Pons (tissue), 1 donor: ENCODE results near the gene SRSF4.

Source experiments
- DNase-seq: peaks from one replicate; pipeline ENCODE4 v3.0.0-alpha.2; 2016; ENCODE audit warnings: low spot score

SRSF4 gene

DNA sequence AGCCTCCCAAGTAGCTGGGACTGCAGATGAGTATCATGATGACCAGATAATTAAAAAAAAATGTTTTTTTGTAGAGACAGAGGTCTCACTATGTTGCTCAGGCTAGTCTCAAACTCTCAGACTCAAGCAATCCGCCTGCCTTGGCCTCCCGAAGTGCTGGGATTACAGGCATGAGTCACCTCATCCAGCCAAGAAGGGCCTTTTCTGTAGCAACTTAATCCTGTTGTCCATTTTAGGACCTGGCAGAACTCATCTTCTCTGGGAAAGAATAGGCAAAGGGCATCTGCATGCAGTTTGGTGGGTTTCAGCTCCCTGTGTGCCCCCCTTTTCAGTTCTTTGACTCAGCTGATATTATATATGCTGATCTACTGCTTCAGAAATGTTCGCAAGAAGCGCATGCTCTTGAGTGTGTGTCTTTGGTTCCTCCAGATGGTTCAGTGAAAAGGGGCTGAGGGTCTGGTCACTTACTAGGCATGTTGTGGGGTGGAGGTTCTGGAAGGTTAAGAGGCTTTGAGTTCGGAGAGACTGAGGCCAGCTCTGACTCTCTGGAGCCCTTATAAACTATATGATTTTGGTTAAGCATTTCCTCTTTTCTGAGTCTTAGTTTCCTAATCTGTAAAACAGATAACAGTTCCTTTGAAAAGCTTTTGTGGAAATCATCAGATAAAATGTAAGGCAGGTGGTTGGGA lies 19.4 kb upstream of the SRSF4 start:
- no peak for DNase-seq

DNA sequence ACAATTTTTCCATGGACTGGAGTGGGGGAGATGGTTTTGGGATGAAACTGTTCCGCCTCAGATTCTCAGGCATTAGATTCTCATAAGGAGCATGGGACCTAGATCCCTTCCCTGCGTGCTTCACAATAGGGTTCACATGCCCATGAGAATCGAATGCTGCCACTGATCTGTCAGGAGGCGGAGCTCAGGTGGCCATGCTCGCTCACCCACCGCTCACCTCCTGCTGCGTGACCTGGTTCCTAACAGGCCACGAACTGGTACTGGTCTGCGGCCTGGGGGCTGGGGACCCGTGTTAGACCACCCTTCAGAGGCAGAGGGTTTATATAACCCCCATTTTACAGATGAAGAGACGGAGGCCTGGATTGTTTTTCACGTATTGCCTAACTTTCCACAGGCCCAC lies 16.3 kb upstream of the SRSF4 start:
- DNase-seq: no peak

DNA sequence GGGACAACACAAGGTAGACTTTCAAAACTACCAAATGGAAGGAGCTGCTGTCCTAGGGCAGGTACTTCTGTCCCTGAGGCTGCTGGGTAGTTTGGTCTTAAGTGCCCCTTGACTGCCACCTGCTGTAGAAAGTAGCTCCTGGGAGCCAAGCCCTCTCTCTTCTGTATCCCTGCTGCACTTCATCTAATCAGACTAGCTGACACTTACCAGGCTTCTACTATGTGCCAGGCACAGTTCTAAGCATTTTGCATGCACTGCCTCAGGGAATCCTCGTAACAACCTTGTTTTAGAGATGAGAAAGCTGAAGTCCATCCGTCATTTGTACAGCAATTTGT lies 15.9 kb upstream of the SRSF4 start:
- DNase-seq: no peak

DNA sequence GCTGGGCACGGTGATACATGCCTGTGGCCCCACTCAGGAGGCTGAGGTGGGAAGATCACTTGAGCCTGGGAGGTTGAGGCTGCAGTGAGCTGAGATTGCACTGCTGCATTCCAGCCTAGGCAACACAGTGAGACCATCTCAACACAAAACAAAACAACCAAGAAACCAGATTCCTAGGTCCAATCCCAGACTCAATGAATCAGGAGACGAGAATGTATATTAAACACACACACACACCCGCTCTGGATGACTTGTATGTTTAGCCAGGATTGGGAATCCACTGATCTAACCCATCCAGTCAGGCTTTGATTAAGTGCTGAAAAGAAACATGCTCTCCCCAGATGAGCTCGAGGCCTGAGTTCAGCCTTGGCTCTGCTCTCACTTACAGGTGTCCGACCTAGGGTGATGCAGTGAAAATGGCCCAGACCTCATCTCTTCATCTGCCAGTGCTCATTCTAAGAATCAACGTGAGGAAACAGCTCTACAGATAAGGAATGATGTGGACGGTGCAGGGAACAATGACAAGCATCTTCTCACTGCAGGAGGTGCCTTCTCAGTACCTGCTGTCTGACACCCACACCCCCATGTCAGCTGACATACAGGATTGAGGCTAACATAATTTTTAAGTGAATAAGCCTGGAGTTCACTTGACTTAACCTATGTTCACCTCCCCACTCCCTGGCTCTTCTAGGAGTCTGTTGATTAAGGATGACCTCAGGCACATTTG lies 15.3 kb upstream of the SRSF4 start:
- no peak for DNase-seq

DNA sequence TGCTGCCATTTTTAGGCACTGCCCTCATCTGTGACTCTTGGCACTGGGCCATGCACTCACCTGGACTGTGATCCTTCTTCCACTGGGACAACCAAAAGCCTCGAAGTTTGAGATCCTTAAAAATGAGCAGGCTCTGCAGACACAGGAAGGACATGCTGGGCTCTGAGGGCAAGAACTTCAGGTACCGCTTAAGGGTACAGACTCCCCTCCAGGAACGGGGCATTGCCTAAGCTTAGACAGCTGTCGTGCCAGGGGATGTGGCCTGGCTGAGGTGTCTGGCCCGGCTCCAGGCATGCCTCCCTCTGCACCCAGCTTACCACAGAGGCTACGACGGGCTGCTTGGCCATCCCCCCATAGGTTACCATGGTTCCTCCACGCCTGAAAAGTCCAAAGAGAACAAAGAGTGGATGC lies 14.2 kb upstream of the SRSF4 start:
- no peak for DNase-seq

DNA sequence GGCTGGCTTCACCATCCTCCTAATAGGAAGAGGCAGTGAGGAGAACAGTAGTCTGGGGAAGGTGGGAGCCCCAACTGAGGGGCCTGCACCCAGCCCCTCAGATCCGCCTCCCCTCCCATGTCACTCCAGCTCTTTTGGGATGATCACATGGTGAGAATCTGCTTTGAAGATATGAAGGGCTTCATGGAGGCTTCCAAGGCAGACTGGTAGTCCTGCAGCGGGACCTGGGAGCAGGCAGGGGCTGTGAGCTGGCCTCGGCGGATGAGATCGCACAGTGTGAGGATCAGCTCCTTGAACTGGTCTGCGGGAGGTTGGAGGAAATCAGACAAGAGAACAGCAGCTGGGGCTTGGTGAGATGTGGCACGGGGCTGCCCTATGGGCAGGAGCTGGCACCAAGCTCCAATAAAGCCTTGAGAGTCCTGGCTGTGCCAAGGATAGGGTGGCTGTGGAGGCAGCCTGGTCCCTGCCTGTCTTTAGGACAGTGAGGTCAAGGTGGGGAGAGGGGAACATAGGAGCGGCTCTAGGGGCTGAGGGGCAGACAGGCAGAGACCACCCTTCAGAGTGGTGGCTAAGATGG lies 12.3 kb upstream of the SRSF4 start:
- DNase-seq: no peak

DNA sequence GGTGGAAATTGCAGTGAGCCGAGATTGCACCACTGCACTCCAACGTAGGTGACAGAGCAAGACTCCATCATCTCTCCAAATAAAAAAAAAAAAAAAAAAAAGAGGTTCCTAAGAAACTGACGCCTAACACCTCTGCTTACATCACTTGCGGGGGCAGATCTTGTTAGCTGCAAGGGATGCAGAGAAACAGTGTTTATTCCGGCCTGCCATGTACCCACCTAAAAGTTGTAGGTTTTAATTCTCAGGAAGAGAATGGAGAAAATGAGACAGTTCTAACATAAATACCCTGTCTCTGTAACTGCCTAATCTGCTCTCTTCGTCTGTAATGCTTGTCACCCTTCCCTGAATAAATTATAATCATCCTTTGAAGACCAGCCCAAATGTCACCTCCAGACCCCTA lies 9.0 kb upstream of the SRSF4 start:
- no peak for DNase-seq

DNA sequence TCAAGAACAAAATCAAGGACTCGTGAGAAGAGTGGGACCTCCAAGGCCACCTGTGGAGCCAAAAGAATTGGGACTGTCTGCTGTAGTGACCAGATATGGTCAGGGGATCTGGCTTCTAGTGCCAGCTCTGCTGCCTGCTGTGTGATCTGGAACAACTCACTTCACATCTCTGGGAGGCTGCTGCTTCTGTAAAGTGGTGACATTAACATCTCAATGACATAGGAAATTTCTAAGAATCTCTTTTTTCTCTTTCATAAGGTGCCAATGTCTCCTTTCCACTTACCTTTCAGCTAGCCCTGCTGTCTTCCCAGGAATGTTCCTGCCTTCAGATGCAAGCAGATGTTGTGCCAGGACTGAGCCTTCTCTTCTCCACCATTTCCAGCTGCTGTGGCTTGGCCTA lies 5.0 kb upstream of the SRSF4 start:
- DNase-seq: no peak

DNA sequence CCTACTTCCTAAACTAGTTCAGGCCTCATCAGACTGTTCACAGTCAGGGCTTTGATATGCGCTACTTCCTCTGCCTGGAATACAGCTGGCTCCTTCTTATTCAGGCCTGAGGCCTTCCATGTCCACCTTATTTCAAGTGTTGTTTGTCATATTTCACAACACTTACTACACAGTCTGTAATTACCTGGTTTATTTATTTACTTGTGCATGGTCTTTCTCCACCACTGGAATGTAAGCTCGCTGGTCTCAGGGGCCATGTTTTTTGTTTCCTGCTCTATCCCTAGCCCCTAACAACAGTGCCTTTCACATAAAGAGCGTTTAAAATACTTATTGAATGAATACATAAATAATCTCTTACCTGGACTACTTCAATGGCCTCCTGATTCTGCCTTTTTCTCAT lies 4.6 kb upstream of the SRSF4 start:
- no peak for DNase-seq

DNA sequence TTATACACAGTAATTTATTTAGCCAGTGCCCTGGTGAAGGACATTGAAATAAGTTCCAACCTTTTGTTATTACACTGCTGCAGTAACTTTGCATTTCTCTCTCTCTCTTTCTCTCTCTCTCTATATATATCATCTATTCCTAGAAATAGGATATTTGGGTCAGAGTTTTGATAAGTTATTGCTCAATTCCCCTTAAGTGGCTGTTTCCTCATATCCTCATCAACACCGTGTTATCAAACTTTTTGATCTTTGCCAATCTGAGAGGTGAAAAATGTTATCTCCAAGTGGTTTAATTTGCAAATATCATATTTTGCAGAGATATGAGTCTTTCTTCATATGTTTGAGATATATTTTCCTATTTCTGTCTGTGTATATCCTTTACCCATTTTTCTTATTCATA lies 1.6 kb upstream of the SRSF4 start:
- no peak for DNase-seq

DNA sequence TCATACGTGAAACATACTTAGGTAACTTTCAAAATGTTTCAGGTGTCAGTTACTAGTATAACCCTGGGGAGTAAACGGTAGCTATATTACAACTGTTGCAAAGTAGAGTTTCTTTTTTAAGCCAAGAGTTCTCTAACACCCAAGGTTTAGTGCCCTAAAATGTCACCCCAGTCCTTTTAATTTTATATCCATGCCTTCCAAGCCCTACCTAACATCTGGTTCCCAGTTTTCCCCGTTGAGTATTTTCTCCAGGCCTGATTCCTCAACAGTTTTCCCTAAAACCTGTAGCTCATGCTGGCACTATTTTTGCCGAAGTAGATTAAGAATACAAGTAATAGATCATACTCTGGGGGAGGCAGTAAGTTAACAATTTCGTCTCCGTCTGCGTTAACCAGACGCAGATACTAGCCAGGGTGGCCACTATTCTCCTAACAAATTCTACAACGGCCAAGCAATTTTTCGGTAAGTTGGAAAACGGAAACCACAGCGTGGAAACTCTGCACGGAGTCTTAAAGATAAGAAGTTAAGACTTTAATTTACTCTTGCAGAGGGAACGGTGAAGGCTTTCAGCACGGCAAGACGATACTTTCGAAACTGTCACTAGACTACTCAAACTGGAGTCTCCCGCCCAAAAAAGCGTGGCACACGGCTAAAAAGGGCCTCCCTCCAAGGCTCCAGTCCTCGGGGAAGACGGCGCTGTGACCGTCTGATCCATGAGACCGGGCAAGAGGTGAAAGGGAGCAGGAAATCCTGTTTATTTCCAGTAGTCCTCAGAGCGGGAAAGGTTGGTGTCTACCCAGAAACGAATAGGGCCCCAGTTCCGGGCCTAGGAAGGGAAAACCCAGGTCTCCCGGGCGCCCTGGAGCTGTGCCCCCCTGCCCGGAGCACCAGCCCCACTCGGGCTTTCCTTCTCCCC lies 945 bp downstream of the SRSF4 start:
- no peak for DNase-seq

DNA sequence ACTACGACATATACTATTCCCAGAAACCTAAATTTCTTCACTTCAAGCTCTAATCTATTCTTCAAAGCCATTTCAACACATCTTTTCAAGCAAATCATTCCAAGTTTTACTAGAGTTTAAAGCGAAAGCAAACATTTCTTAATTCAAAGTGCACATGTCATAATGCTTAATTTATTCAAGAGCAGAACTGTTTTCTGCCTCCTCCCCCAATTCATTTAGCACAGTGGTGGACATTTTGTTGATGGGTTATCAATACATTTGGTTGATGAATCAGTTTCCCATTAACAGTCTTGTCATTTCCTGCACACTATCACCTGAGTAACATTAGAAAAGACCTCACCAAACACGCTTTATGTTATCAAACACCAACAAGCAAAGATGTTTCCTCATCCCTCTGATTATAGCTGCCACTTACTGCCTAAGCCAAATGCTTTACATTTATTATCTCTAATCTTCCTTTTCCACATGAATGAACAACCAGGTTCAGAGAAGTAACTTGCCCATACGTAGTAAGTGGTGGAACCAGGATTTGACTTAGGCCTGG lies 2.0 kb downstream of the SRSF4 start:
- DNase-seq: no peak

DNA sequence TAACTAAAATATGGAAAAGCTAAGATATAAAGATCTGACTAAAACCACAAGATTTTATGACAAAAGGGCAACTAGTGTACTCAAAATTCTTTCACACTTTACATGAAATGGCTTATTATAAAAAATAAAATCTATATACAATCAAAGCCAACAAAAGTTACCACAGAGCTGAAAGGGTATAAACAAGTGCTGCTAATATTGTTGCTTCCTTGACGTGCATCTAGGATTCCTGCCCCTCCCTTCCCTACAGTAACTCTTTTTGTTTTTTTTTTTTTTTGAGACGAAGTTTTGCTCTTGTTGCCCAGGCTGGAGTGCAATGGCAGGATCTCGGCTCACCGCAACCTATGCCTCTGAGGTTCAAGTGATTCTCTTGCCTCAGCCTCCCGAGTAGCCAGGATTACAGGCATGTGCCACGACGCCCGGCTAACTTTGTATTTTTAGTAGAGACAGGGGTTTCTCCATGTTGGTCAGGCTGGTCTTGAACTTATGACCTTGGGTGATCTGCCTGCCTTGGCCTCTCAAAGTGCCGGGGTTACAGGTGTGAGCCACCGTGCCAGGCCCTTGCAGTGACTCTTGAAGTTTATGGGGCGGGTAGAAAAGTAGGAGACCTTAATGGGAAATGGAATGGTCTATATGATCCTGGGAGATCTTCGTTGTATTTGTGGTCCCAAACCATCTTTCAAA lies 4.5 kb downstream of the SRSF4 start:
- no peak for DNase-seq

DNA sequence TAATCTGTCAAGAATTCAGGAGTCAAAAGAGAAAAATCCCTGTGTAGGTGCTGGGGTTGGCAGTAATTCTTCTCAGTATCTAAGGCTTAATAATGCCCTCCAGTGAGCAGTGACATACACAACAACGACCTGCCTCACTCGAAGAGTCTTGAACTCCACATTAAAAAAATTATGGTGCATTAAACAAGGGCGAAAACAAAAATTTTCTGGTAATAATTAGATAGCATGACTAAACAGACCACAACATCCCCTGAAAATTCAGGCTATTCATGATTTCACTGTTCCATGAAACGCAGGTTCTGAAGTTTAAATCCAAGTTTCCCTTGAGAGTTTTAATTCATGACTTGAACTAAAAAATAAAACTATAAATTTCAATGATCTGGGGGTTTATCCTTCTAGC lies 5.1 kb downstream of the SRSF4 start:
- no peak for DNase-seq

DNA sequence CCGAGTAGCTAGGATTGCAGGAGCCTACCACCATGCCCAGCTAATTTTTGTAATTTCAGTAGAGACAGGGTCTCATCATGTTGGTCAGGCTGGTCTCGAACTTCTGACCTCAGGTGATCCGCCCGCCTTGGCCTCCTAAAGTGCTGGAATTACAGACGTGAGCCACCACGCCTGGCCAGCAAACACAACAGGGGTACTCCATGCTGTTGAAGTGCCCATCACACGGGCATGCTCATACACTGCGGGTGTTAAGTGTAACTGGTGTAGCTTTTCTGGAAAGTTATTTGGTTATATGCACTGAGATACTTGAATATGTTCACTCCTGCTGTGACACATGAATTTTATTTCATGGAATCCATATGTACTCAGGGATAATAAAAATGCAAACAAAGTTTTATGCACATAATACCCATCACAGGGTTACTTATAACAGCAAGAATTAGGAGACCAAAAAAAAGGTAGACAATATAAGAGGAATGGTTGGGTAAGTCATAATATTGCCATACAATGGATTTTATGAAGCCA lies 9.2 kb downstream of the SRSF4 start:
- DNase-seq: no peak

DNA sequence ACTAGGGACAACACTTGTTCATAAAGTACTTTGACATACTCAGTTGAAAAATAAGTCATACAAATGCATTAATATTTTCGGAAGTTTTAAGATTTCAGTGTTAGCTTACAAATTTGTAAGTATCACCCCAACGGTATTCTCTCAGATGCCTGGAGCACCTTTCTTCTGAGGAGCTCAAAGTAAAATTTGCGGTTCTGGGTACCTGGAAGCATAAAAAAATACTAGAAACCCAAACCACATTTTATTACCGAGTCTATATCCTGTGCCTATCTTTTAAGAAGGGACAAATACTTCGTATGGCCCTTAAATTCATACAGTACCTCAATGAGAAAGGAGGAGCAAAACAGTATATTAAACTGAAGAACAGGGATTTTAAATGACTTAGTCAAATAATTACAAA lies 10.2 kb downstream of the SRSF4 start:
- no peak for DNase-seq

DNA sequence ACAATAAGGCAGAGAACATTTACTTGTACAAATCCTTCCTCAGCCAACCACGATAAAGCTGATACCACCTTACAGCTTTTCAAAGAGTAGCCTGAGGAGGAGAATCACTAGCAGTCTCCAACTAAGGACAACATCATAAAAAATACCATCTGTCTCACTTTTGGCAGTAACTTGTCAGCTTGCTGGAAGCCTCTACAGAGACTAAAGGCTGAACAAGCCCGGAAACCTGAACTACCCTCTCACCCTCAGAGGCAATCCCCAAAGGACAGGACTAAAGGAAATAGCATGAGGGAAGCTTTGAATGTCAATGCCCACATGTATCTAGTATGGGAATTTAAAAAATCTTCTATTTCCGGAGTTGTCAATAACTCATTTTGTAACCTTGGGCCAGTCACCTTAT lies 10.6 kb downstream of the SRSF4 start:
- DNase-seq: no peak

DNA sequence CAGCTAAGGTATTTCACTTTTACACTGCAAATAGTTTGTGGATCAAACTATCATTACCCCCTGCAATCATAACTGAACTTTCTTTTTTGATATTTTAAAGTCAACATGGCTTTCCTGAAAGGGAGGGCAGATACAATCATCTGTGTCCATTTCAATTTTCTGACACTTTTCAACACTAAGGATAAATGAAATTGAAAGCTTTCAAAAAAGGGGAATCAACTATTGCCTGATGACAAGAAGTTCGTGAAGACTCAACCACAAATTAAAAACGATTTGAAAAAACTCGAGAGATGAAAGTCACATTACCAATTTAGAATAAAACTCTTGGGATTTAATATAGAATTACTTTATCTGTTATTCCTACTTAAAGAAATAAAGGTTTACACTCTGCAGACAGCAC lies 11.7 kb downstream of the SRSF4 start:
- DNase-seq: no peak

DNA sequence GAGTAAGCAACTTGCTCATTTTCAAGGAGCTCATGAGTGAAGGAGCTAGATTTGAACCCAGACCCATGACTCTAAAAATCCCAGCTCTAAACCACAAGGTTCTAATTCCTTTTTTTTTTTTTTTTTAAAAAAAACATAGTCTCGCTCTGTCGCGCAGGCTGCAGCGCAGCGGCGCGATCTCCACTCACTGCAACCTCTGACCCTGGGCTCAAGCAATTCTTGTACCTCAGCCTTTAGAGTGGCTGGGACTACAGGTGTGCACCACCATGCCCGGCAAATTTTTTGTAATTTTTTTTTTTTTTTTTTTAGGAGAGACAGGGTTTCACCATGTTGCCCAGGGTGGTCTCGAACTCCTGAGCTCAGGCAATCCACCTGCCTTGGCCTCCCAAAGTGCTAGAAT lies 13.8 kb downstream of the SRSF4 start:
- no peak for DNase-seq

DNA sequence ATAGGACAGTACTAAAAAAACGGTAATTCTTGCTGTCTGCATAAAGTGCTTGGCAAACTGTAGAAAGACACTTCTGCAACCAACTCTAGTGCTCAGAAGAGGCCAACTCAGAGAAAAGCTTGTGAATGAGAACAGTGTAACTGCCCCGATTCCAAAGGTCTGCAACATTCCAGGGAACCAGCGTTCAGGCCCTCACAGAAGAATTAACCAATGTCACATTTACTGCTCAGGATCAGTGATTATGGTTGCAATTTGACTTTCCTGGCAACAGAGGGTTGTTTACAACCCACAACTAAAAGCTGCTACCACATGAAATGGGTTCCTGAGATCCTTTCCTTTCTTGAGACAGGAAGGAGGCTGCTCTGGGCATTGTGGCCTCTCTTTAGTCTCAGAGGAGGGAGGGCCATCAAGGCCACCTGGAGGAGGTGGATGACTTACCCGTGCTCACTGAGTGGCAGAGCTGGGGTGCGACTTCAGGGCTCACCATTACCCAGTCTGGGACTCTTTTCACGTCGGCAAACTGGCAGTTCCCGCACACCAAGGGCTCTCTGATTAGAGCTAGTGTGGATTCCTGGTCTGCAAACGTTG lies 15.3 kb downstream of the SRSF4 start:
- DNase-seq: no peak

DNA sequence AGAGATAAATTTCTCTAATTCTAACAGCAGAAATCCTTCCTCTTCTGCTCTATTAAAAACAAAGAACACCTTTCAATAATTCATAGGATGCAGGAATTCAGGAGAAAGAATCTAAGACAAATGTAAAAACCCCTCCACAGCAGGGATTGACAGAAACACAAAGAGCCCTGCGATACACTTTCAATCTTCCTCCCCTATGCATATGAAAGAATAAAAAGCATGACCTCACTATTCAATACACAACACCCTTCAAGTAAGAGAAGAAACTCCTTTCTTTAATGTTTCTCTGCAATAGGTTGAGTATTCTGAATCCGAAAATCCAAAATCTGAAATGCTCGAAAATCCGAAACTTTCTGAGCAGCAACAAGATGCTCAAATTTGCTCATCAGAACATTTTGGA lies 17.1 kb downstream of the SRSF4 start:
- no peak for DNase-seq
